Stimulated activated CD4-positive, alpha-beta T cell treated with anti-CD3 and anti-CD28 coated beads, Interleukin-2, amount 100 ng/mL, for 4 hours (primary cell): Measurements from ENCODE around the gene HMGCL.
A peak's percentile ranks its signal among the peaks of the same experiment; 100 is the strongest.
"Not testable (repeated sequence)": the region's sequence is repeated elsewhere in the genome, so short reads cannot be mapped to it uniquely, and the experiment has no call there.

ENCODE experiments used
- DNase-seq: peaks from one replicate; pipeline ENCODE4 v3.0.0-alpha.2; 2020; ENCODE audit warnings: low read depth

The HMGCL gene

DNA sequence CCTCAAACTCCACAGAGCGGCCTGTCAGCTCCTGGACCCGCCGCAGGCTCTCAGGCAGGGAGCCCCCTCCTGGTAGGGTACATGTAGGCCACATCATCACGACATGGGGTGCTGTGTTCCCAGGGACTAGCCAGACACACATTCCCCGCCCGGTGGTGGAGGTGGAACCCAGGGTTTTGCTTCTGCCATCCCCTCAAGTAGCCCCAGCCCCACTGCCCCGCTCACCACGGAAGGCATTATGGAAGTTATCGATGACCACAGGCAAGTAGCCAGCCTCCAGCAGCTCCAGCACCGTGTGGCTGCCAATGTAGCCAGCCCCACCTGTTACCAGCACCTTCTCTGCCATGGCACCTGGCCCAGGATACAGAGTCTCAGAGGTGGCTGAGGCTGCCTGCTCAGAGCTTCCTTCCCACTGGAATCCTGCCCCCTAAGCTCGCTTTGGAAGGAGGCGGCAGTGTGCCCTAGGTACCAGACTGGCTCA is 26.5 kb downstream of the HMGCL start:
- DNase-seq: no peak

DNA sequence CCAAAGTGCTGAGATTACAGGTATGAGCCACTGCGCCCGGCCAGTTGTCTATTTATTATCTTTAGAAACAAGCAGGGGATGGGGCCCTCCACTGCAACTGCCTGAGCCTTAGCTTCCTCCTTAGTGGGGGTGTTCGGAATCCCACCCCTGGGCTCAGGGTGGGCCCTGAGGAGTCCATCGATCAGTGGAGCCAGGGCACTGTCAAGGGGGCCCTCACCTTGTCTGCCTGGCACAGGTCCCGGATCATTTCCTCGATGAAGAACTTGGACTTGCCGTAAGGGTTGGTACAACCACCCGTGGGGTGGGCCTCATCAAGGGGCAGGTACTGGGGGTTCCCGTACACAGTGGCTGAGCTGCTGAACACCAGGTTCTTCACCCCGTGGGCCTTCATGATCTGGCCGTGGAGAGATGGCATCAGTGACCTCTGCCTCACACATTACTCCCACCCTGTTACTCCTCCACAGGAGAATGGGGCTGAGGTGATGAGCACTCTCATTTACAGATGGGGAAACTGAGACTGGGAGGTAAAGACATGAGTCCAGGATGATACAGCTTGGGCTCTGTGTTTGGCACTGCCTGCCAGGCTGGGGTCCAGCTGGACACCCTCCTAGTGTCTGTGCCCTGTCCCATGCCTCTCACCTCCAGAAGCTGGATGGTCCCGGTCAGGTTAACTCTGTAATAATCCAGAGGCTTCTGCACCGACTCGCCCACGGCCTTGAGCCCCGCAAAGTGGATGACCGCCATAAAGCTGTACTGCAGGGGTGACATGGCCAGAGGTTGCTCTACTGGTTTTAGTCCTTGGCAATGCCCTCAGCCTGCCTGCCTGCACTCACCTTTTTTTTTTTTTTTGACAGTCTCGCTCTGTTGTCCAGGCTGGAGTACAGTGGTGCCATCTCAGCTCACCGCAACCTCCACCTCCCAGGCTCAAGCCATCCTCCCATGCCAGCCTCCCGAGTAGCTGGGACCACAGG is 27.5 kb downstream of the HMGCL start:
- no peak for DNase-seq

GRCh38 chr1:23796466-23797271 is 28.6 kb downstream of the HMGCL start:
- DNase-seq: no peak

DNA sequence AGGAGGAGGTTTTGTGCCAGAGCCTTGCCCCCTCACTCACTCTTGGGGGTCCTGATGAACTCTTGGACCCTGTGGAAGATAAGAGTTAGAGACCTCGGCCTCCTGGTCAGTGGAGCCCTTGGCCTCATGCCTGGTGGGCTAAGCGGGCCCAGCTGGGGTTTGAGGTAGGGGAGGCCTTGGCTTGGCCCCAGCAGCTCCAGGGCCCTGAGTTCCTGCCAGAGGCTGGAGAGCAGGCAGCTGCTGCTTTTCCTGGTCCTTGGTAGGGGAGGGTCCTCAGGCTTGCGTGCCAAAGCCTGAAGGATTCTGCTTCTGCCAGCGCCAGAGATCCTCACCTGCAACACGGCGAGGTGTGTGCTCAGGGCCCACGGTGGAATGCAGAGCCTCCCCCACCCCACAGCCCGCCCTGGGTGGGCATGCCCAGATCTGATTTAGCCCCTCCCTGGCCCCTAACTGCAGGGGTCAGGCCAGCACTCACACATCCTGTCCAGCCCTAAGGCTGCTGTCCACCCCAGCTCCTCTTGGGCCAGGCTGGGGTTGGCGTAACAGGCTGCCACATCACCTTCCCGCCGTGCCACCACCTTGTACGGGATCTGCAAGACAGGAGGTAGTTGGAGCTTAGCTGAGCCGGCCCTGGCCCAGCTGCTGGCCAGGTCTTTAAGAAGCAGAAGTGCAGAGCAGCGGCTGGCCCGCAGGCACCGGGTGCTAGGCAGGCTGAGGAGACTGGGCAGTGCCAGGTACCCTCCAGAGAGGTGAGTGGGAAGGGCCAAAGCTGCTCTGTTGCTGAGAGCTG is 29.4 kb downstream of the HMGCL start:
- DNase-seq: no peak

- not testable (repeated sequence) for DNase-seq
Measured at GRCh38 chr1:23794732-23795182, 30.5 kb downstream of the HMGCL start.

DNA sequence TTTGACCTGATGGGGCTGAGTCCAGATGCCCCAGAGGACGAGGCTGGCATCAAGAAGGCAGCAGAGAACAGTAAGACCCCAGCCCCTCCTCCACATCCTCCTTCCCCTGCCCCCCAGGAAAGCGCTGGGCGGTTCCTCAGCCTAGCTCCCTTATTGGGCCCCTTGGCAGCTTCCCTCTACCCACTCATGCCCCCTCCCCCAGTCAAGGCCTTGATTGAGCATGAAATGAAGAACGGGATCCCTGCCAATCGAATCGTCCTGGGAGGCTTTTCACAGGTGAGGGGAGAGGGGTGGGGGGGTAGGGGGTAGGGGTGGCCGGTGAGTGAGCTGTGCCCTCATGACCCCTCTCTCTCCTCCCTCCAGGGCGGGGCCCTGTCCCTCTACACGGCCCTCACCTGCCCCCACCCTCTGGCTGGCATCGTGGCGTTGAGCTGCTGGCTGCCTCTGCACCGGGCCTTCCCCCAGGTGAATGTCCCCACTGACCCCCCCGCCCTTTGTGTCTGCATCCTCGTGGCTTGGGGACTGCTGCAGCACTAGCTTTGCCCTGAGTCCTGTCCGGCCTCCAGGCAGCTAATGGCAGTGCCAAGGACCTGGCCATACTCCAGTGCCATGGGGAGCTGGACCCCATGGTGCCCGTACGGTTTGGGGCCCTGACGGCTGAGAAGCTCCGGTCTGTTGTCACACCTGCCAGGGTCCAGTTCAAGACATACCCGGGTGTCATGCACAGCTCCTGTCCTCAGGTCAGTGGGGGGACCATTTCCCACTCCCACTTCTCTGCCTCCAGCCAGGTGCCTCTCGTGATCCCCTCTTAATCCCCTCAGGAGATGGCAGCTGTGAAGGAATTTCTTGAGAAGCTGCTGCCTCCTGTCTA is 31.1 kb downstream of the HMGCL start:
- no peak for DNase-seq

DNA sequence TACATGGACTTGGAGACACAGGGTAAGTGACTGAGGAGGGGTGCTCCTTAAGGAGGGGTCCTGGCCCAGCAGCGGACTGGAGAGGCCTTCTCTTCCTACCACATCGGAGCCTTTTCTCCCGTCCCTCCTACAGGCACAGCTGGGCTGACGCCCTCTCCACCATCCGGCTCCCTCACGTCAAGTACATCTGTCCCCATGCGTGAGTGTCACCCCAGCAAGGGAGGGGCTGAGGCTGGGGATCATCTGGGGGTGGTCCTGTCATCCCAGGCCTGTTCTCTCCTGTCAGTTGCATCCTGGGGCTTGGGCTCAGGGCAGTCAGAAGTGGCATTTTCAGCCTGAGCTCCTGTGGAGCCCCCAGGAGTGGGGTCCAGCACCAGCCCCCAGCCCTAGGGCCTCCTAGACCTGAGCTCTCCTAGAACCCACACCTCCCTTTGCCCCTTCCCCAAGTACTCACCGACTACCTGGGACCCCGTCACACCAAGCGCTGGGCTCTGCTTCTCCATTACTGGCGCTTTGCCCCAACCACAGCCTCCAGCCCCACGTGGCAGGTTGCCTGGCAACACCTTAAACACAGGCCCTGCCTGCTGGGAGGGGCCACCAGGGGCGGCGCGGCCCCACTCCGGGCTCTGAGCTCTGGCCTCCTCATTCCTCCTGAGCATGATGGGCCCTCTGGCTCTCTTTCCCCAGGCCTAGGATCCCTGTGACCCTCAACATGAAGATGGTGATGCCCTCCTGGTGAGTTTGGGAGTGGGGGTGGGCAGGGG is 32.0 kb downstream of the HMGCL start:
- no peak for DNase-seq

DNA sequence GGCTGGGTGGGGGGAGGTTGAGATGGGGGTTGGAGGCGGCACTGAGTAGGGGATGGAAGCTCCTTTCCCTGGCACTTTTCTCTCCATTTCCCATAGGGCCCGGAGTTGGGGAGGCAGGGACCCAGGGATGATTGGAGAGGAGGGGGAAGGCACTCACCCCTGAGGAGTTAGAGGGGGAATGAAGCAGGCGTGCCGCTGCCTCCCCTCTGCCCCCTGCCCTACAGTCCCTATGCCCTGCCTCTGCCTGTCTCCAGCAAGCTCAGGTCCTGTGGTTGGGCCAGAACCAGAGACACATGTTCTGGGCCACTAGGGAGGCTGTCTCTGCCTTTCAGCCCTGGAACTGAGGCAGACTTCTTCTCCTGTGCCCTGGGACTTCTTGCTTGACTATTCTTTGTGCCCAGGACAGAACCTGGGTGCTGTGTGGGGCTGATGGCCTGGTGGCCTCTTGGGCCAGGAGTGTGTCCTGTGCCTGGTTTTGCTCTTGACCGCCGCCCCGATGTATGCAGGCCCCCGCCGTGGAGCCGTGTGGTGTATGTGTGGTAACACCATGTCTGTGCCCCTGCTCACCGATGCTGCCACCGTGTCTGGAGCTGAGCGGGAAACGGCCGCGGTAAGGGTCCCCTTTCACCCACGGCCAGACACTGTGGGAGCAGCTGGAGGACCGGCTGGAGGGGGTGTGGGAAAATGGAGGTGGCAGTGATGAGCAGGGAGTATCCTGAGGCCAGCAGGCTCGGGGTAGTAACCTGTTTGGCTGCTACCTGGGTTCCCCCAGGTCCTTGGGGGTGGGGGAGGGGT is 32.9 kb downstream of the HMGCL start:
- DNase-seq: no peak

DNA sequence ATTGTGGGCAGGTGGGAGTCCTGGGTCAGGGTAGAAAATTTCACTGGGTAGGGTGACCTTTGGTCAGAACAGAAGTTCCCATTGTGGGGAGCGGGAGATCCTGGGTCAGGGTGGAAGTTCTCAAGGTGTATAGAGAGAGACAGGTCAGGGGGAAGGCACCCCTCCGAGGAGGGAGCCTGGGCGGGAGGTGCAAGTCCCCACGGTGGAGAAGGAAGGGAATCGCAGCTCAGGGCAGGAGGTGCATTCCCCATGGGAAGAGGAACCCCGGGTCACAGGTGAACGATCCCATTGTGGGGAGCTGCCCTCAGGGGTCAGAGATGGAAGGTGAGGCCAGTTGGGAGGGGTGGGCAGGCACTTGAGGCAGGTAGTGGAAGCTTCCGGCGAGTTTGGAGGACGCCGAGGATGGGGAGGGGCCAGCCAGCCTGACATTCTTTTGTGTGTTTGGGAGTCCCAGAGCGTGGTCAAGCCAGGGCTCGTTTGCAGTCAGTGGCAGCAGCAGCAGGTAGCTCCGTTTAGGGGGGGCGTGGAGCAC is 33.6 kb downstream of the HMGCL start:
- no peak for DNase-seq

DNA sequence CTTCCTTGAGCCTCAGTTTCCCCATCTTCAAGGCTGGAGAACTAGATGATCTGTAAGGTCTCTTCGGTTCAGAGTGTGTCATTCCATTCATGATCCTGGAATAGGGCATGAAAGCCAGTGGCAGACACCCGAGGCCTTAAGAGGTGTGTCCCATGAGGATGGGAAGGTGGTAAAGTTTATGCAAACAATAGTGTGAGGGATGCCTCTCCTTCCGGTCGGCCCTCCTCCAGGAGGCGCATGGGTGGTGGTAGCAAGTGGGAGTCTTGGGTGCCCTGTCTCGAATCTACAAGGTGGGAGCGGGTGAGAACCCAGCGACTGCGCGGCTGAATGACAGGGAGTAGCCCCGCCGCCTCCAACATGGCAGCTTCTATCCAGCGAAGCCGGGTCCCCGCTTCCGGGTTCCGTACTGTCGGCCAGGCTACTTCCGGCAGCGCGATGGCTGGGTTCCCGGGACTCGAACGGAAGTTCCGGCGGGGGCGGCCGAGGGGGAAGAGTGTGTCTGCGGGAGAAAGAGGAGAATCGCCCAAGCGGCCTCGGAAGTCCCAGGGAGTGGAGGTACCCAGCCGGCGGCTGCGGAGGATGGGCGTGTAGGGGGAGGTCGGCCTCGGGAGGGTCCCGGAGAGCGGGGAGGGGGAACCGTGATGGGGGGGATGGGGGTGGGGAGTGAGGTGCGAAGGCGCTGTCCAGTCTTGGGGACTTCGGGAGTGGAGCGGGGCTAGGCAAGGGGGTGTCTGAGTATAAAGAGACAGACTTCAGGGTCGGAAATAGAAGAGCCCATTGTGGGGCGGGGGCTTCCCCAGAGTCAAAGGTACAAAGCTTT is 34.3 kb downstream of the HMGCL start, which contains the start of gene LYPLA2:
TSS of gene LYPLA2 (plus strand) at position 450 of the 820 bp plus-strand sequence. CDS start 1,538 bp downstream, outside the sequence.
- DNase-seq: peak; percentile 79

DNA sequence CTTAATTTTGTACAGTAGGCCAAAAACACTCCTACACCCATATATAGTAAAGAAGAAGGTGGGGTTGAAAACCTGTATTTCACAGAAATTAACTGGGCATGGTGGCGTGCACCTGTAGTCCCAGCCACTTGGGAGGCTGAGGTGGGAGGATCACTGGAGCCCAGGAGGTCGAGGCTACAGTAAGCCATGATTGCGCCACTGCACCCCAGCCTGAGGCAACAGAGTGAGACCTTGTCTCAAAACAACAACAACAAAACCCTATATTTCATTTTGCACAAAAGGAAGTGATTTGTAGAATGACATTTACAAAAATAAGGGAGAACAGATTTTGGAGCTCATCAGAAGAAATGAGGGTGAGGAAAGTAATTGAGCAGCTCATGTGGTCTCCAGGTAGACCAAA is 36.5 kb downstream of the HMGCL start:
- no peak for DNase-seq

GRCh38 chr1:23787701-23788100 is 37.5 kb downstream of the HMGCL start:
- no peak for DNase-seq

DNA sequence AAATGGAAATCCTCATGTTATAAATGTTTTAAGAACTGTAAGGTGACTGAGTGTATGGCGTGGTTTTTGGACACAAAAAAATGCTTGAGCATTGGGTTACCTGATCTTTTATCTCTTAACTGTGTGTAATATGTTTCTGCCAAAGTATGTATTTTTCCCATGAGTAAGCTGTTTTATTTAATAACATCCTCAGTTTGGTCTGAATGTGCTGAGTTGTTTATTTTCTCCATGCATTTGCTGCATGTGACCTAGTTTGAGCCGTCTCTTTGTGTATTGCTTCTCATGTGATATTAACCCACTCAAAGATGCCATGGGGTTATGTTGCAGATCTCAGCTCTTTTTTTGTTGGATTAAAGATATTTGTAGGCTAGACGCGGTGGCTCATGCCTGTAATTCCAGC is 40.4 kb downstream of the HMGCL start:
- no peak for DNase-seq

DNA sequence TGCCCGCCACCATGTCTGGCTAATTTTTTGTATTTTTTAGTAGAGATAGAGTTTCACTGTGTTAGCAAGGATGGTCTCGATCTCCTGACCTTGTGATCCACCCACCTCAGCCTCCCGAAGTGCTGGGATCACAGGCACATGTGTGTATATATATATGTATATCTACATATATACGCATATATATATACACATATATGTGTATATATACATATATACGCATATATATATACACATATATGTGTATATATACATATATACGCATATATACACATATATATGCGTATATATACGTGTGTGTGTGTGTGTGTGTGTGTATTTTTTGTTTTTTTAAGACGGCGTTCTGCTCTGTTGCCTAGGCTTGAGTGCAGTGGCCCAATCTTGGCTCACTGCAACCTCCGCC is 42.1 kb downstream of the HMGCL start:
- DNase-seq: not testable (repeated sequence)

- no peak for DNase-seq
Measured at GRCh38 chr1:23779826-23780371, 45.3 kb downstream of the HMGCL start.

DNA sequence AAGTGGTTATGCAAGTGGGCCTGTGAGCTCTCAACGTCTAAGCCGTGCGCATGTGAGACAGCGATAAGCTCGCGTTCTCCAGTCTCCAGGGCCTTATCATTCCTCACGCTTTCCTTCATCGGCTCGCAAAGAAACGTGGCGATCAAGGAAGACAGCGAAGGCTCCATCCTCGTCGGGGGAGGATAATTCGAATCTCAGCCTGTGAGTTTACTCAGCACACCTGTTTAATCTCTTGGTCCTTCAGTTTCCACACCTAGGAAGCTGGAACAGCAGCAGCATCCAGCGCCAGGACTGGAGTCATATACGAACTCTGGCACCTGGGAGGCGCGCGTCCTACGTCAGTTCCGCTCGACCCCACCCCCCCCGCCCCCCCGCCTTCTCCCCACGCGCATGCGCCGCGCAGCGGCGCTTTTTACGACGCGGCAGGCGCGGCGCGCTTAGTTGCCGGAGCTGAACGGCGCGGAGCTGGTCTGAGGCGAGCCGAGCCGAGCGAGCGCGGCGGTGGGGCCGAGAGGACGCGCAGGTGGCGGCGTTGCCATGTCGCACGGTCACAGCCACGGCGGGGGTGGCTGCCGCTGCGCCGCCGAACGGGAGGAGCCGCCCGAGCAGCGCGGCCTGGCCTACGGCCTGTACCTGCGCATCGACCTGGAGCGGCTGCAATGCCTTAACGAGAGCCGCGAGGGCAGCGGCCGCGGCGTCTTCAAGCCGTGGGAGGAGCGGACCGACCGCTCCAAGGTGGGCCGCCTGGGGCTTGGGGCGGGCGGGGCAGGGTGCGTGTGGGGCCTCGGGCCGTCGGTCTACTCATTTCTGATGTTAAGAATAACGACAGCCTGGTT is 47.0 kb downstream of the HMGCL start, which contains the start of gene PITHD1:
TSS of gene PITHD1 (plus strand) at position 440 of the 836 bp plus-strand sequence. CDS start at position 538, 98 bp downstream.
- DNase-seq: peak; percentile 68

DNA sequence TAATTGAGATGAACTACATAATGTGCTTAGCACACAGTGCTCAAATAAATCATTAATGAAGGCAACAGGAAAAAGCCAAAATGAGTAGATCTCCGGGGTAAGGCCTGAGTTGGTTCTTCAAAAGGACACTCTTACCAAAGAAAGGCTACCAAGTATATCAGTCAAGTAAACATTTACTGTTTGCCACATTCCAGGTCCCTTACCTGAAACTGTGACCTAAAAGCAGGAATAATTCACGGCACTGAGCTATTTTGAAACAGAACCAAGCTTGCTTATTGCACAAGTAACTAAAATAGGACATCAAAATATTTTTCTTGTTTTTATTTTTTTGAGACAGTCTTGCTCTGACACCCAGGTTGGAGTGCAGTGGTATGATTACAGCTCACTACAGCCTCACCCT is 49.0 kb downstream of the HMGCL start:
- DNase-seq: no peak
